Neural progenitor cell (in vitro differentiated cells): ENCODE data around the gene DPP3.

ENCODE experiments used
- CTCF ChIP-seq: fragments of 200-600 bp; sonication (generic); IDR thresholded peaks from 2 replicates; pipeline ENCODE4 v1.5.1; 2017; ENCODE audit warnings: antibody characterized with exemption, mild to moderate bottlenecking
- EZH2phosphoT487 ChIP-seq: fragments of 200-600 bp; sonication (generic); IDR thresholded peaks from 2 replicates; pipeline ENCODE4 v1.6.1; 2017; ENCODE audit warnings: antibody characterized with exemption

GRCh38 chr11:66554602-66555001, 74.4 kb downstream of the DPP3 start:
- TF ChIP-seq CTCF (no peak), EZH2phosphoT487 (no peak)
